Brain microvascular endothelial cell (primary cell): Measurements from ENCODE around the gene IL1A.

ENCODE experiments used
- DNase-seq: peaks from one replicate; pipeline ENCODE4 v3.0.0-alpha.2; 2020
- H3K27ac ChIP-seq: fragments of 250-450 bp; sonication (Bioruptor Pico); 2 replicates; pipeline ENCODE4 v1.5.1; 2020; ENCODE audit warnings: mild to moderate bottlenecking, moderate library complexity
- H3K27me3 ChIP-seq: fragments of 250-450 bp; sonication (Bioruptor Pico); replicated peaks from 2 replicates; pipeline ENCODE4 v1.5.1; 2020; ENCODE audit warnings: mild to moderate bottlenecking
- H3K36me3 ChIP-seq: fragments of 250-450 bp; sonication (Bioruptor Pico); replicated peaks from 2 replicates; pipeline ENCODE4 v1.5.1; 2020; ENCODE audit warnings: mild to moderate bottlenecking
- H3K4me3 ChIP-seq: 2 replicates; pipeline ENCODE4 v1.5.1; 2011; ENCODE audit warnings: low read depth, mild to moderate bottlenecking, control low read depth, low read length, moderate library complexity
- CTCF ChIP-seq: IDR thresholded peaks from 2 replicates; pipeline ENCODE4 v1.5.1; 2011; ENCODE audit warnings: low read depth, mild to moderate bottlenecking, moderate library complexity, low read length, control low read depth, inconsistent platforms; ENCODE audit errors: missing control alignments
- in situ Hi-C: cut with HindIII; loops from 2 replicates; pipeline ENCODE4 v1.10.0; 2017; ENCODE audit warnings: low sequenced_read_pairs, low pct_ligation_motif_present

The IL1A gene

GRCh38 chr2:112758711-112759110 lies 25.6 kb downstream of the IL1A start:
- no peak overlapping the region for H3K4me3 ChIP-seq
- no peaks in the 10 kb centered on the region for H3K36me3 ChIP-seq
- no peak for TF ChIP-seq CTCF
- H3K27me3 ChIP-seq: no peaks in the 10 kb centered on the region
- DNase-seq: peak; percentile 22
- no peak overlapping the region for H3K27ac ChIP-seq
- in situ Hi-C loops: loop anchor here (25.0 kb wide), 1 partner anchor 179 kb away; no protein-coding TSS in a partner anchor

GRCh38 chr2:112757265-112757664 lies 27.0 kb downstream of the IL1A start:
- no peak for DNase-seq
- H3K27me3 ChIP-seq: no peaks in the 10 kb centered on the region
- H3K27ac ChIP-seq: no peak overlapping the region
- no peak overlapping the region for H3K4me3 ChIP-seq
- no peaks in the 10 kb centered on the region for H3K36me3 ChIP-seq
- TF ChIP-seq CTCF: no peak
- in situ Hi-C loops: loop anchor here (25.0 kb wide), 1 partner anchor 180 kb away; no protein-coding TSS in a partner anchor

- TF ChIP-seq CTCF: no peak
- no peak for DNase-seq
- no peak overlapping the region for H3K4me3 ChIP-seq
- no peak overlapping the region for H3K27ac ChIP-seq
- H3K27me3 ChIP-seq: no peaks in the 10 kb centered on the region
- no peaks in the 10 kb centered on the region for H3K36me3 ChIP-seq
- in situ Hi-C loops: loop anchor here (25.0 kb wide), 1 partner anchor 181 kb away; no protein-coding TSS in a partner anchor
These were observed 28.1 kb downstream of the IL1A start for GRCh38 chr2:112756207-112756606.

GRCh38 chr2:112755444-112755843 lies 28.8 kb downstream of the IL1A start:
- in situ Hi-C loops: loop anchor here (25.0 kb wide), 1 partner anchor 182 kb away; no protein-coding TSS in a partner anchor
- Histone ChIP-seq H3K27ac (no peak overlapping the region), H3K4me3 (no peak overlapping the region), H3K36me3 (no peaks in the 10 kb centered on the region), H3K27me3 (no peaks in the 10 kb centered on the region)
- DNase-seq: no peak
- no peak for TF ChIP-seq CTCF

GRCh38 chr2:112754564-112754963 lies 29.7 kb downstream of the IL1A start:
- in situ Hi-C loops: loop anchor here (25.0 kb wide), 1 partner anchor 183 kb away; no protein-coding TSS in a partner anchor
- H3K27ac ChIP-seq: no peak overlapping the region
- DNase-seq: no peak
- no peaks in the 10 kb centered on the region for H3K36me3 ChIP-seq
- no peak for TF ChIP-seq CTCF
- H3K4me3 ChIP-seq: no peak overlapping the region
- no peaks in the 10 kb centered on the region for H3K27me3 ChIP-seq

DNA sequence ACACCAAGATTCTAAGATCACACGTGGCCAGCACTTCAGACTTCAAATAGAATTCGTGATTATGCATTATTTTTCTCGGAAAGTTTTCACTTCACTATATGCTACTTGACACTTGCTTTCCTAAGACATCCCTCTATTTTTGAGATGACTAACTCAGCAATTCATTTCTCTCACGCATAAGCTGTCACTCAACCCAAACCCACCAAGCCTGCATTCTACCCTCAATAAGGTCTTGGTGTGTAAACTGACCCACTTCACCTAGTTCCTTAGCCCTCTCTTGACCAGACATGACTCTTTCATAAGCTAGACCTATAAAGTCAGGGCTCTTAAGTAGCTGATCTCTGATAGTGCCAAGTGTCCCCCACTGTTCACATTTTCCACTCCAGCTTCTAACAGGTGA lies 31.6 kb downstream of the IL1A start:
- H3K27me3 ChIP-seq: no peaks in the 10 kb centered on the region
- TF ChIP-seq CTCF: no peak
- H3K4me3 ChIP-seq: no peak overlapping the region
- no peaks in the 10 kb centered on the region for H3K36me3 ChIP-seq
- no peak for DNase-seq
- H3K27ac ChIP-seq: peak overlapping the region; percentile 57
- in situ Hi-C loops: loop anchor here (25.0 kb wide), 1 partner anchor 185 kb away; no protein-coding TSS in a partner anchor
